GM21737 (cell line): ENCODE measurements around the gene RMND5A.

Experiments used
- ATAC-seq: cut with Tn5 transposase; IDR thresholded peaks from one replicate; pipeline ENCODE4 v1.9.1; 2021; ENCODE audit warnings: mild to moderate bottlenecking, moderate library complexity; ENCODE audit not compliant: unreplicated experiment

The RMND5A gene

GRCh38 chr2:86790676-86791572 is 70.8 kb downstream of the RMND5A start, which contains the start of gene CD8A:
TSS of gene CD8A (minus strand) at chr2:86790913. CDS start at chr2:86790825, 88 bp downstream.
- ATAC-seq: no peak

- ATAC-seq: no peak
Measured at GRCh38 chr2:86791573-86791972, 71.5 kb downstream of the RMND5A start.

GRCh38 chr2:86793752-86794151 is 73.7 kb downstream of the RMND5A start:
- no peak for ATAC-seq

- no peak for ATAC-seq
Measured at GRCh38 chr2:86794861-86795260, 74.8 kb downstream of the RMND5A start.

GRCh38 chr2:86800856-86801567 is 80.9 kb downstream of the RMND5A start:
- ATAC-seq: no peak

- ATAC-seq: no peak
Measured at GRCh38 chr2:86806059-86806857, 86.2 kb downstream of the RMND5A start.

- no peak for ATAC-seq
Measured at GRCh38 chr2:86807133-86807467, 87.0 kb downstream of the RMND5A start.

GRCh38 chr2:86807468-86808275 is 87.6 kb downstream of the RMND5A start:
- no peak for ATAC-seq

GRCh38 chr2:86808315-86809161 is 88.4 kb downstream of the RMND5A start:
- ATAC-seq: peak; percentile 96

- ATAC-seq: no peak
Measured at GRCh38 chr2:86809481-86810121, 89.5 kb downstream of the RMND5A start.

GRCh38 chr2:86815611-86816010 is 95.5 kb downstream of the RMND5A start:
- ATAC-seq: no peak

GRCh38 chr2:86818114-86818801 is 98.2 kb downstream of the RMND5A start:
- no peak for ATAC-seq

GRCh38 chr2:86818957-86819356 is 98.9 kb downstream of the RMND5A start:
- no peak for ATAC-seq

GRCh38 chr2:86821306-86821705 is 101.2 kb downstream of the RMND5A start:
- no peak for ATAC-seq

- ATAC-seq: no peak
Measured at GRCh38 chr2:86821842-86822241, 101.8 kb downstream of the RMND5A start.

GRCh38 chr2:86822668-86823345 is 102.7 kb downstream of the RMND5A start:
- no peak for ATAC-seq

GRCh38 chr2:86825036-86825692 is 105.1 kb downstream of the RMND5A start:
- no peak for ATAC-seq
